GM12878 (cell line): ENCODE measurements around the gene SLC2A4. TPM values are rescaled to one million over a fixed set of nuclear protein-coding genes. Genes with fewer than 3 reads are reported as not detected.

Source experiments
- polyA plus RNA-seq, 11 experiments: library from polyadenylated mRNA; depleted of rRNA in 4 of 11; unstranded in 6 of 11; stranded (reverse) in 5 of 11; fragments of >200 nt; fragmentation: Nextera tagmentation in 4 of 11; fragmentation: Illumina TruSeq in 1 of 11; extraction: Ambion mirVana in 4 of 11; extraction: Trizol in 1 of 11; gene quantifications; 1 replicate in 1 of 11; 2 replicates in 10 of 11; pipeline versions ENCODE4 v1.2.1 to v1.2.3, GENCODE V29; 2011 to 2016; ENCODE audit warnings: inconsistent platforms in 2 of 11, missing spikeins in 2 of 11, low read depth in 1 of 11
- small RNA-seq: library from RNA; depleted of rRNA; stranded (forward); fragments of <200 nt; gene quantifications from one replicate; pipeline ENCODE3, GENCODE V24; 2014
- total RNA-seq, 4 experiments: library from RNA; depleted of rRNA in 3 of 4; stranded (reverse); fragments of >200 nt in 3 of 4; fragmentation: Illumina TruSeq in 1 of 4; extraction: Trizol in 1 of 4; gene quantifications; 2 replicates each; pipeline versions ENCODE4 v1.2.1 to v1.2.3, GENCODE V29; 2013 to 2021

SLC2A4 gene
- total and polyA plus RNA-seq, 10 of the 15 experiments (the other 5 are each of a cell fraction or from before 2014, with no cell fraction given): 0.03 to 0.23 (median 0.04) TPM; not detected in 4

Small RNA genes within 50 kb of the gene (small RNA-seq; reads per million reads assigned to genes)
- gene AC026954.2 (not detected), gene RF00019 (not detected)

Other genes starting within 250 kb of the SLC2A4 start
Only the 7 nearest of the 33 such genes appear.
- 127 and 134 TPM in 2 replicates for gene GABARAP, start 39.3 kb upstream of the SLC2A4 start, total RNA-seq (2014; rRNA removed)
- 157 and 164 TPM in 2 replicates for gene GABARAP, start 39.3 kb upstream of the SLC2A4 start, total RNA-seq (2014; rRNA removed; fragmentation: Illumina TruSeq; extraction: Trizol)
- gene GABARAP, start 39.3 kb upstream of the SLC2A4 start, total RNA-seq (2021): 256 and 259 TPM in 2 replicates
- 187 and 223 TPM in 2 replicates for gene GABARAP, start 39.3 kb upstream of the SLC2A4 start, polyA plus RNA-seq (2011; rRNA removed)
- gene GABARAP, start 39.3 kb upstream of the SLC2A4 start, polyA plus RNA-seq (2014; fragmentation: Illumina TruSeq; extraction: Trizol): 613 and 739 TPM in 2 replicates
- 100 to 1,000 TPM; 314 to 340 TPM for gene GABARAP, start 39.3 kb upstream of the SLC2A4 start, polyA plus RNA-seq (2014; fragmentation: Nextera tagmentation; extraction: Ambion mirVana)
- 236 and 238 TPM in 2 replicates for gene GABARAP, start 39.3 kb upstream of the SLC2A4 start, polyA plus RNA-seq (2014; rRNA removed)
- 100 to 1,000 TPM; 433 to 444 TPM for gene GABARAP, start 39.3 kb upstream of the SLC2A4 start, polyA plus RNA-seq (2016; fragmentation: Nextera tagmentation; extraction: Ambion mirVana)
- 31.4 and 32.2 TPM in 2 replicates for gene CTDNEP1, start 30.0 kb upstream of the SLC2A4 start, total RNA-seq (2014; rRNA removed)
- gene CTDNEP1, start 30.0 kb upstream of the SLC2A4 start, total RNA-seq (2014; rRNA removed; fragmentation: Illumina TruSeq; extraction: Trizol): 23.7 and 27.3 TPM in 2 replicates
- gene CTDNEP1, start 30.0 kb upstream of the SLC2A4 start, total RNA-seq (2021): 142 TPM in 2 replicates
- 82.7 and 111 TPM in 2 replicates for gene CTDNEP1, start 30.0 kb upstream of the SLC2A4 start, polyA plus RNA-seq (2011; rRNA removed)
- gene CTDNEP1, start 30.0 kb upstream of the SLC2A4 start, polyA plus RNA-seq (2014; fragmentation: Illumina TruSeq; extraction: Trizol): 167 and 176 TPM in 2 replicates
- 10 to 100 TPM; 24.5 to 29.2 TPM for gene CTDNEP1, start 30.0 kb upstream of the SLC2A4 start, polyA plus RNA-seq (2014; fragmentation: Nextera tagmentation; extraction: Ambion mirVana)
- 96.0 and 118 TPM in 2 replicates for gene CTDNEP1, start 30.0 kb upstream of the SLC2A4 start, polyA plus RNA-seq (2014; rRNA removed)
- 10 to 100 TPM; 25.7 to 26.7 TPM for gene CTDNEP1, start 30.0 kb upstream of the SLC2A4 start, polyA plus RNA-seq (2016; fragmentation: Nextera tagmentation; extraction: Ambion mirVana)
- gene ELP5, start 29.5 kb upstream of the SLC2A4 start, total RNA-seq (2014; rRNA removed): 63.5 and 66.4 TPM in 2 replicates
- gene ELP5, start 29.5 kb upstream of the SLC2A4 start, total RNA-seq (2014; rRNA removed; fragmentation: Illumina TruSeq; extraction: Trizol): 35.0 and 41.1 TPM in 2 replicates
- 67.4 and 71.0 TPM in 2 replicates for gene ELP5, start 29.5 kb upstream of the SLC2A4 start, total RNA-seq (2021)
- gene ELP5, start 29.5 kb upstream of the SLC2A4 start, polyA plus RNA-seq (2011; rRNA removed): 53.9 and 76.9 TPM in 2 replicates
- gene ELP5, start 29.5 kb upstream of the SLC2A4 start, polyA plus RNA-seq (2014; fragmentation: Illumina TruSeq; extraction: Trizol): 45.8 and 68.9 TPM in 2 replicates
- 10 to 100 TPM; 81.8 to 94.7 TPM for gene ELP5, start 29.5 kb upstream of the SLC2A4 start, polyA plus RNA-seq (2014; fragmentation: Nextera tagmentation; extraction: Ambion mirVana)
- 78.0 and 79.8 TPM in 2 replicates for gene ELP5, start 29.5 kb upstream of the SLC2A4 start, polyA plus RNA-seq (2014; rRNA removed)
- gene ELP5, start 29.5 kb upstream of the SLC2A4 start, polyA plus RNA-seq (2016; fragmentation: Nextera tagmentation; extraction: Ambion mirVana): 100 to 1,000 TPM; 102 to 109 TPM
- gene CLDN7, start 19.2 kb upstream of the SLC2A4 start, total RNA-seq (2014; rRNA removed): 0.87 TPM in 1 of 2 replicates, not detected in the other
- gene CLDN7, start 19.2 kb upstream of the SLC2A4 start, total RNA-seq (2014; rRNA removed; fragmentation: Illumina TruSeq; extraction: Trizol): 0.32 and 0.36 TPM in 2 replicates
- gene CLDN7, start 19.2 kb upstream of the SLC2A4 start, total RNA-seq (2021): 0.61 and 1.3 TPM in 2 replicates
- not detected in 2 replicates for gene CLDN7, start 19.2 kb upstream of the SLC2A4 start, polyA plus RNA-seq (2011; rRNA removed)
- gene CLDN7, start 19.2 kb upstream of the SLC2A4 start, polyA plus RNA-seq (2014; fragmentation: Illumina TruSeq; extraction: Trizol): 0.19 and 0.25 TPM in 2 replicates
- gene CLDN7, start 19.2 kb upstream of the SLC2A4 start, polyA plus RNA-seq (2014; fragmentation: Nextera tagmentation; extraction: Ambion mirVana): under 1 TPM in 1 of 2 experiments, not detected in 1; 0.19 TPM
- gene CLDN7, start 19.2 kb upstream of the SLC2A4 start, polyA plus RNA-seq (2014; rRNA removed): 0.49 and 0.94 TPM in 2 replicates
- not detected for gene CLDN7, start 19.2 kb upstream of the SLC2A4 start, polyA plus RNA-seq (2016; fragmentation: Nextera tagmentation; extraction: Ambion mirVana)
- gene YBX2, start 12.9 kb downstream of the SLC2A4 start, total RNA-seq (2014; rRNA removed): not detected in 2 replicates
- gene YBX2, start 12.9 kb downstream of the SLC2A4 start, total RNA-seq (2014; rRNA removed; fragmentation: Illumina TruSeq; extraction: Trizol): not detected in 2 replicates
- not detected in 2 replicates for gene YBX2, start 12.9 kb downstream of the SLC2A4 start, total RNA-seq (2021)
- not detected in 2 replicates for gene YBX2, start 12.9 kb downstream of the SLC2A4 start, polyA plus RNA-seq (2011; rRNA removed)
- gene YBX2, start 12.9 kb downstream of the SLC2A4 start, polyA plus RNA-seq (2014; fragmentation: Illumina TruSeq; extraction: Trizol): not detected in 2 replicates
- not detected for gene YBX2, start 12.9 kb downstream of the SLC2A4 start, polyA plus RNA-seq (2014; fragmentation: Nextera tagmentation; extraction: Ambion mirVana)
- gene YBX2, start 12.9 kb downstream of the SLC2A4 start, polyA plus RNA-seq (2014; rRNA removed): not detected in 2 replicates
- gene YBX2, start 12.9 kb downstream of the SLC2A4 start, polyA plus RNA-seq (2016; fragmentation: Nextera tagmentation; extraction: Ambion mirVana): not detected
- gene EIF5A, start 25.9 kb downstream of the SLC2A4 start, total RNA-seq (2014; rRNA removed): 764 and 846 TPM in 2 replicates
- gene EIF5A, start 25.9 kb downstream of the SLC2A4 start, total RNA-seq (2014; rRNA removed; fragmentation: Illumina TruSeq; extraction: Trizol): 565 and 610 TPM in 2 replicates
- gene EIF5A, start 25.9 kb downstream of the SLC2A4 start, total RNA-seq (2021): 1,049 and 1,070 TPM in 2 replicates
- gene EIF5A, start 25.9 kb downstream of the SLC2A4 start, polyA plus RNA-seq (2011; rRNA removed): 726 and 811 TPM in 2 replicates
- 601 and 1,090 TPM in 2 replicates for gene EIF5A, start 25.9 kb downstream of the SLC2A4 start, polyA plus RNA-seq (2014; fragmentation: Illumina TruSeq; extraction: Trizol)
- gene EIF5A, start 25.9 kb downstream of the SLC2A4 start, polyA plus RNA-seq (2014; fragmentation: Nextera tagmentation; extraction: Ambion mirVana): 10 to 100 TPM; 26.5 to 85.5 TPM
- 1,043 and 1,146 TPM in 2 replicates for gene EIF5A, start 25.9 kb downstream of the SLC2A4 start, polyA plus RNA-seq (2014; rRNA removed)
- 1,000 to 10,000 TPM; 1,758 to 1,792 TPM for gene EIF5A, start 25.9 kb downstream of the SLC2A4 start, polyA plus RNA-seq (2016; fragmentation: Nextera tagmentation; extraction: Ambion mirVana)
- gene GPS2, start 33.6 kb downstream of the SLC2A4 start, total RNA-seq (2014; rRNA removed): 42.4 and 58.2 TPM in 2 replicates
- 32.2 and 35.8 TPM in 2 replicates for gene GPS2, start 33.6 kb downstream of the SLC2A4 start, total RNA-seq (2014; rRNA removed; fragmentation: Illumina TruSeq; extraction: Trizol)
- 44.2 and 50.7 TPM in 2 replicates for gene GPS2, start 33.6 kb downstream of the SLC2A4 start, total RNA-seq (2021)
- gene GPS2, start 33.6 kb downstream of the SLC2A4 start, polyA plus RNA-seq (2011; rRNA removed): 10.1 and 10.2 TPM in 2 replicates
- gene GPS2, start 33.6 kb downstream of the SLC2A4 start, polyA plus RNA-seq (2014; fragmentation: Illumina TruSeq; extraction: Trizol): 35.4 and 46.7 TPM in 2 replicates
- gene GPS2, start 33.6 kb downstream of the SLC2A4 start, polyA plus RNA-seq (2014; fragmentation: Nextera tagmentation; extraction: Ambion mirVana): 10 to 100 TPM; 18.4 to 26.0 TPM
- 38.3 and 44.5 TPM in 2 replicates for gene GPS2, start 33.6 kb downstream of the SLC2A4 start, polyA plus RNA-seq (2014; rRNA removed)
- gene GPS2, start 33.6 kb downstream of the SLC2A4 start, polyA plus RNA-seq (2016; fragmentation: Nextera tagmentation; extraction: Ambion mirVana): 10 to 100 TPM; 91.6 to 96.4 TPM